HPDE6-E6E7 (cell line): ENCODE data around the gene HTR2B.
"Not testable (repeated sequence)": the region's sequence is repeated elsewhere in the genome, so short reads cannot be mapped to it uniquely, and the experiment has no call there.

ENCODE experiments used
- DNase-seq: peaks from one replicate; pipeline ENCODE4 v3.0.0; 2011; ENCODE audit warnings: missing footprints; ENCODE audit errors: extremely low spot score

HTR2B gene

DNA sequence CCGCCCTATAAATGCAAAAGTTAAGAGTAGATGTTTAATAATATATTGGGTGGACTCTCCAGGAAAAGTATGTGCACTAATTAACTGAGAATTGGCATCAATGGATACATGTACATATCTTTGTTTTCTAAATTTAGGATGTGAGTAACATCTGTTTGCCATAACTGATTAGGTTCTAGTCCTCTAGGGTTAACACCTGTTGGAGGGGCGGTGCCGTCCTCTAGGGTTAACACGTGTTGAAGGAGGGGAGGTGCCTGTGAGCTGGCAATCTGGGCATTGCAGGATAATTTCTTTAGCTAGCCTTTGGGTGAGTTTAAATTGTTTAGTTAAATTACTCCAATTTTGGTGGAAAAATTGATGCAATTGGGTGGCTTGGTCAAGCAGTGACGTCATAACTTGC, 30.9 kb downstream of the HTR2B start:
- DNase-seq = no peak

DNA sequence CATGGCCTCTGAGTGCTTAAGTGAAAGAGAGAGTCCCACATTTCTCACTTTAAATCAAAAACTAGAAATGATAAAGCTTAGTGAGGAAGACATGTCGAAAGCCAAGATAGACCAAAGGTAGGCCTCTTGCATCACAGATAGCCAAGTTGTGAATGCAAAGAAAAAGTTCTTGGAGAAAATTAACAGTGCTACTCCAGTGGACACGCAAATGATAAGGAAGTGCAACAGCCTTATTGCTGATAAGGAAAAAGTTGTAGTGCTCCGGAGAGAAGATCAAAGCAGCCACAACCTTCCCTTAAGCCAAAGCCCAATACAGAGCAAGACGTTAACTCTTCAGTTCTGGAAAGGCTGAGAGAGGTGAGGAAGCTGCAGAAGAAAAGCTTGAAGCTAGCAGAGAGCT, 36.1 kb downstream of the HTR2B start:
- DNase-seq = no peak

DNA sequence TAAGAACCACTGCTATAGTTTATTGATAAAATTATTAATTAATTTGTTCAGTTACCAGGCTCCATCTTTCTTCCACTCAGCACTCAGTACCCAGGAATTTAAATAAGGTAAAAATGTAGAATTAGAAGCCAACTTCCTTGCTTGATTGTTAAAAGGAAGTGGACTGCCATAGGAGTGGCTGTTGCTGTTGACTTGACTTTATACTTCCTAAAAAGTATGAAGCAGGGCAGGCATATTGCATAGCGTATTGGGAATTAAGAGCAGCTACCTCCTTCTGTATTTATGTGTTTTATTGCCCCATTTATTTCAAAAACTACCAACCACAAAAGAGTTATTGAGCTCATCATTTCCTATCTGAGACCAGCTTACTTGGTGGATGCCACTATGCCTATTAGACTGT, 40.3 kb downstream of the HTR2B start:
- DNase-seq = no peak

DNA sequence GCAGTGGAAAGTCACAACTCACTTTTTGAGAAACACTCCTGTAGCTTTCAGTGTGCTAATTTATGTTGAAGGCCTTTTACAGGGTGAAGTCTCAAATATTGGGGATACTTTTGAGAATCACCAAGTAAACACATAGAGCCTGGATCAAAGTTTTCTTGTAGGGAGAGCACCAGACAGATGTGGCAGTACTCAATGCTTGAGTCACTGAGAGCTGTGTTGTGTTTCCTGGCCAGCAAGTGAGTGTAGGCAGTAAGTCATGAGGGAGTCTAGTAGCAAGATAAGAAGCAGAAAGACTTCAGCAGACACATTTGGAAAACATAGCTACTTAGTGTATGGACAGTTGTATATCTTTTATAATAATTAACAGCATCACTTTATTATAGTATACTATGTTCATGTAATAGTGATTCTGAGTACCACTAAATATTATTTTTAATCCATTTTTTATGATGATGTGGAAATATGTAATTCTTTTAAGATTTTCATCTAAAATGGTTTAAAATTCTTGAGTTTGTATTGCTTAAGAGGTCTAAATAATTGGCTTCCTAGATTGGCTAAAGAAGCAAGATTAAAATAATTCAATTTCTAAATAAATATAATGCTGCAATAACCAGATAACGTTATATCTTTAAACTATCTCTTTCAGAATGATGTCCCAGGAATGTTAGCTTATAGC, 55.3 kb downstream of the HTR2B start:
- no peak for DNase-seq

DNA sequence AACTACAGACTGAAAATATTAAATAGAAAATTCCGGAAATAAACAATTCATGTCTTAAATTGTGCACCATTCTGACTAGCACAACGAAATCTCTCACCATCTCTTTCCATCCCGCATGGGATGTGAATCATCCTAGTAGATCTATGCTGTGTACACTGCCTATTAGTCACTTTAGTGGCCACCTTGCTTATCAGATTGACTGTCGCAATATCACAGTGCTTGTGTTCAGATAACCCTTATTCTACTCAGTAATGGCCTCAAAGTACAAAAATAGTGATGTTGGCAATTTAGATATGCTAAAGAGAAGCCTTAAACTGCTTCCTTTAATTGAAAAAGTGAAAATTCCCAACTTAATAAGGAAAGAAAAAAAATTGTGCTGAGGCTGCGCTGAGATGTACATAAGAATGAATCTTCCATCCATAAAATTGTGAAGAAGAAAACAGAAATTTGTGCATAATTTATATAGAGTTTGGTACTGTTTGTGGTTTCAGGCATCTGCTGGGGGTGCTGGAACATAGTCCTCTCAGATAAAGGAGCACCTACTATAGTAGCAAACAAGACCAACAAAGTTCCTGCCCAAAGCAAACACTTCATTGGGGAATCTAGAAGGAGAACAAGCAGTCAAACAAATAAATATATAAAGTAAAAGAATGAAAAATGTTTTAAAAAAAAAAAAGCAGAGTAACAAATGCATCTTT, 56.2 kb downstream of the HTR2B start:
- no peak for DNase-seq

DNA sequence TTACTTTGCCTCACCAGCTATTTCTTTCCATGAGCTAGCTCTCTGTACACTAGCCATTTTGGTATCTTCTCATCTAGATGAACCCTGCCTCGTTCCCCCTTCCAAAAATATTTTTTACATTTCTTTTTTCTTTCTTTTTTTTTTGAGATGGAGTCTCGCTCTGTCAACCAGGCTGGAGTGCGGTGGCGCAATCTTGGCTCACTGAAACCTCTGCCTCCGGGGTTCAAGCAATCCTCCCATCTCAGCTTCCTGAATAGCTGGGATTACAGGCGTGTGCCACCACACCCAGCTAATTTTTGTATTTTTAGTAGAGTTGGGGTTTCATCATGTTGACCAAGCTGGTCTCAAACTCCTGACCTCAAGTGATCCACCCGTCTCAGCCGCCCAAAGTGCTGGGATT, 57.3 kb downstream of the HTR2B start:
- not testable (repeated sequence) for DNase-seq

DNA sequence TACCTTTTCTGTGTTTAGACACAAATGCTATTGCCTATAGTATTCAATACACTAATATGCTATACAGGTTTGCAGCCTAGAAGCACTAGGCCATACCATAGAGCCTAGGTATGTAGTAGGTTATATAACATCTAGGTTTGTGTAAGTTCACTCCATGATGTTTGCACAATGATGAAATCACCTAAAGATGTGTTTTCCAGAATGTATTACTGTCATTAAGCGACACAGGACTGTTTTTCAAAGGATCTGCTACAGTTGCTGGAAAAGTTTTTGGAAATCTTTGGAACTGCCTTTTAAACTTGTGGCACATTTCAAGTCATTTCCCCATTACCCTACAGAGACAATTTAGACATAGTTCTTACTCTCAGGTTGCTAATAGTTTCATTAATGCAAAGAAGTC, 58.9 kb downstream of the HTR2B start:
- DNase-seq = no peak

DNA sequence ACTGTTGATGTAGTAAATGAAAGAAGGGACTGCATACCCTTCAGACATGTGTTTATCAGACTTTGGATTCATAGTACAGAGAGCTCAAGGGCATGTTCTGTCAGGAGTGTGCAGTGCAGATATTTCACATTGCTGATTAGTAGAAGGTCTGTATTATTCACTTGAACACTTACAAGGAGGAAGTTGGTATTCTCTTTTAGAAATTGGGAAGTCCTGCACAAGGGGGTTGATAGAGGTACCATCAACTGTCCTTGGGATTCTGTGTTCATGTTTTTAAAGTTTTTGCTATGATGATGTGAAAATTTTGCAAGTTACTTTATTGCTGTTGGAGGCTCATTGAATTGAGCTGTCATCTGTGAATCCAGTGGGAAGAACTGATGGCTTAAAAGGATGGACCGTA, 61.5 kb downstream of the HTR2B start:
- DNase-seq = no peak

DNA sequence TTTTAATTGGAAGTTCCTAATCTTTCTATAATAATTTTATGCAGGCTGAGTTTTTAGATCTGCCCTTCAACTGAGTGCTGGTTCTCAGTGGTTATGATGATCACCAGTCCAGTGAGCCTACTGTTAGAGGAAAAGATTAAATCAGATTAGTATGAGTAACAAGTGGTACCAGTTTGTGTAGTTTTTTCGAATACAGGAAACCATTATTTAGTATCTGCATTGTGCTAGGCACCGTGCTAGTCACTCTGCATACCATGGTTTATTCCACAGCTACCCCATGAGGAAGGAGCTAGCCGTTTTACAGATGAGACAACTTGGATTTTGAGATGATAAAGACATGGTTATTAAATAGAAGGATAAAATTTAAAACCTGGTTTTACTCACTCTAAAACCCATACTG, 62.1 kb downstream of the HTR2B start:
- no peak for DNase-seq

DNA sequence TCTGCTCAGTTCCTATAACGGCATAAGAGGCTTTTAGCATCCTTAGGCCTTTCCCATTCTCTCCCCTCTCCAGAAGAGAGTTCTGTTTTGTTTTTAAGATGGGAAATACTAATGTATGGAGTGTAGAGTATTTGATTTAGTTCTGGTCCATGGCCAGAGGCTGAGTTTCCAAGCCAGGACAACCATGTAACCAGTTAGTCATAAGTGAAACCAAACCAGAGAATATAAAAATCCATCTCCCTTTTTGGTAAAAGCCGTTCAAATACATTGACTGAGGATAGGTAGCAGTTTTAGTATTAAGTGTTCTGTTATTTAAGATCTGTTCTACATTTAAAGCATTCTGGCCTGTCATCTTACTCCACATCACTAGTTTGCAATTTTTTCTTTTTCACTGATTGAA, 65.1 kb downstream of the HTR2B start:
- no peak for DNase-seq

DNA sequence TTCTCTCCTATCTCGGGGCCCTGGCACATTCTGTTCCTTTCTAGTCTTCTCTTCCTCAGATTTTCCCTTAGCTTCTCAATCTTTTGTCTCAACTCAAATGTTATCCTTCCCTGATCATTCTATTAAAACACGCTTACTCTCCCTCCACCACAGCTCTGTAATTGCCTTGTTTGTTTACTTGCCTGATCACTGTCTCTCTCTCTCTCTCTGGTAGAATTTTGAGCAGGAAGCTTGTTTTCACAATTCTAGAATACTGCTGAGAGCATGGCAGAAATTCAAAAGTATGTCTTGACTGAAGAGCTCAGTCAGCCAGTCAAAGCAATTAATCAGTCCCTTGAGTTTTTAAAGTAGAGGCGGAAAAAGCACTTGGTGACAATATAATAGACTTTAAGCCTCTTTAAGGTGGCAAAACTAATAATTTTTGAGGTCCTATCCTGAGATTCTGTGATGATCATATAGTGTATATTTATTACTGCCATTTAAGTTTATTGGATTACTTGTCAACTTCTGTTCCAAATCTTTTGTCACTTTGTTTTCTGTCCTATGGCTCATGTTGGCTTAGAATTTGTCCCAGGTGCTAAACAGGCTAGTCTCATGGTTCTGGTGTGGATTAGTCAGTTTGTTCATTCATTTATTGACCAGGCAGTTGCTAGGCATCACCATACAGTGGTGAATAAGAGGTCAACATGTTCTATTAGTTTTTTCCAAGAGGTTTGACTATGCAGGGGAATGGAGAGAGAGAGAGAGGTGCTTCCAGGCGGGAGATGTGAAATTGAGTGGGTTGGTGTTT, 65.9 kb downstream of the HTR2B start:
- no peak for DNase-seq
